HL-60 (cell line): Measurements from ENCODE around the gene MZT1.

ENCODE experiments used
- POLR2AphosphoS5 ChIP-seq: IDR thresholded peaks from 2 replicates; pipeline ENCODE4 v1.6.1; 2012; ENCODE audit warnings: low read depth
- SPI1 ChIP-seq: IDR thresholded peaks from 2 replicates; pipeline ENCODE4 v1.6.1; 2012; ENCODE audit warnings: low read depth, mild to moderate bottlenecking, borderline replicate concordance
- TF ChIP-seq, protein P1 (sequence below): IDR thresholded peaks from one replicate; pipeline ENCODE4 v1.5.1; 2011; ENCODE audit warnings: low read length, control low read depth, inconsistent platforms; ENCODE audit not compliant: insufficient read depth

DNA sequence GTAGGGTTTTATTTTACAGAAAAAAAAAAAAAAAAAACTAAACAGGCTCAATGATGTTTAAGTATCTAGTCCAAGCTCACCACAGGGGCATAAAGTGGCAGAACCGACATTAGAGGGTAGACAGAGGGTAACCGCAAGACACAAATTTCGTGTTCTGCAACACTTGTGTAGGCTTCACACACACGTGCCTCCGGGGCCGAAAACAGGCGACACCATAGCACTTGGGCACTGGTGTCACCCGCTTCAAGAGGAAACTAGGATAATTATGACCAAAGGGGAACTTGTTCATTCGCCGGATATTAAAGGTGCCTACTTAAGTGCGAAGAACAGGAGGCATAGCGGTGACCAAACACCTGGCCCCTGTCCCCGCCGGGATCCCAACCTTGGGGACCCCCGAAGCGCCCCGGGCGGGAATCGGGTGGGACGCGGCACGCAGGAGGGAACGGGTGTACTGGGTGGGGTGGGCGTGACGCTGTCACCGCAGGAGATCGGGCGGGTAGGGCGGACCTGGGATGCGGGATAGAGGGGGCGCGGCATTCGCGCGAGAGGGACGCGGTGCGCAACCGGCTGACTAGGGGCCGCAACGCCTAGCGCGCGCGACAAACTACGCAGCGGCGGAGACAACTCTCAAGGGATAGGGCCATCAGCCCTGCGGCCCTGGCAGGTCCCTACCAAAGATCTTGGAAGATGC is 558 bp downstream of the MZT1 start:
- TF ChIP-seq, protein P1, sequence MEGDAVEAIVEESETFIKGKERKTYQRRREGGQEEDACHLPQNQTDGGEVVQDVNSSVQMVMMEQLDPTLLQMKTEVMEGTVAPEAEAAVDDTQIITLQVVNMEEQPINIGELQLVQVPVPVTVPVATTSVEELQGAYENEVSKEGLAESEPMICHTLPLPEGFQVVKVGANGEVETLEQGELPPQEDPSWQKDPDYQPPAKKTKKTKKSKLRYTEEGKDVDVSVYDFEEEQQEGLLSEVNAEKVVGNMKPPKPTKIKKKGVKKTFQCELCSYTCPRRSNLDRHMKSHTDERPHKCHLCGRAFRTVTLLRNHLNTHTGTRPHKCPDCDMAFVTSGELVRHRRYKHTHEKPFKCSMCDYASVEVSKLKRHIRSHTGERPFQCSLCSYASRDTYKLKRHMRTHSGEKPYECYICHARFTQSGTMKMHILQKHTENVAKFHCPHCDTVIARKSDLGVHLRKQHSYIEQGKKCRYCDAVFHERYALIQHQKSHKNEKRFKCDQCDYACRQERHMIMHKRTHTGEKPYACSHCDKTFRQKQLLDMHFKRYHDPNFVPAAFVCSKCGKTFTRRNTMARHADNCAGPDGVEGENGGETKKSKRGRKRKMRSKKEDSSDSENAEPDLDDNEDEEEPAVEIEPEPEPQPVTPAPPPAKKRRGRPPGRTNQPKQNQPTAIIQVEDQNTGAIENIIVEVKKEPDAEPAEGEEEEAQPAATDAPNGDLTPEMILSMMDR = no peak
- TF ChIP-seq POLR2AphosphoS5 = no peak
- TF ChIP-seq SPI1 = no peak
